Body of pancreas (tissue), 4 donors: ENCODE data around the gene MTFMT. TPM values are rescaled to one million over a fixed set of nuclear protein-coding genes. Genes with fewer than 3 reads are reported as not detected.

ENCODE experiments used
- ATAC-seq: fragments of 150-250 bp; one replicate; pipeline ENCODE4 v1.9.1; 2016
- DNase-seq, 4 donors: peaks; one replicate each; pipeline ENCODE4 v3.0.0-alpha.2; 2019
- H3K27ac ChIP-seq, 4 donors: fragments of 200-600 bp; sonication (generic); 1 replicate in 3 of 4; 2 replicates in 1 of 4; pipeline versions ENCODE4 v1.5.1 to v1.6.1; 2016 to 2019; ENCODE audit warnings: mild to moderate bottlenecking in 1 of 4, mixed read lengths in 1 of 4, moderate library complexity in 1 of 4
- H3K27me3 ChIP-seq, 2 donors: fragments of 200-600 bp; sonication (generic); one replicate each; pipeline ENCODE4 v1.6.0; 2016; ENCODE audit warnings: mild to moderate bottlenecking in 1 of 2
- H3K36me3 ChIP-seq, 2 donors: fragments of 200-600 bp; sonication (generic); replicated peaks in 1 of 2; 2 replicates each; pipeline ENCODE4 v1.5.1; 2016; ENCODE audit warnings: low read depth in 2 of 2; ENCODE audit not compliant: insufficient read depth in 1 of 2
- H3K4me1 ChIP-seq: fragments of 200-600 bp; sonication (generic); one replicate; pipeline ENCODE4 v1.6.0; 2016
- H3K4me3 ChIP-seq, 2 donors: fragments of 200-600 bp; sonication (generic); 1 replicate in 1 of 2; 2 replicates in 1 of 2; pipeline ENCODE4 v1.5.1; 2016 to 2019
- H3K9me3 ChIP-seq, 3 donors: fragments of 200-600 bp; sonication (generic); 1 replicate in 2 of 3; 2 replicates in 1 of 3; pipeline ENCODE4 v1.5.1; 2016
- POLR2A ChIP-seq, 3 donors: fragments of 450-650 bp; IDR thresholded peaks; one replicate each; pipeline ENCODE4 v1.6.1; 2016; ENCODE audit warnings: antibody characterized with exemption in 3 of 3, mild to moderate bottlenecking in 2 of 3
- WGBS, 2 donors: methylation state at CpG; one replicate each; pipeline ENCODE4 v1.1.5; 2017; 5-methylcytosine and 5-hydroxymethylcytosine counted together
- intact Hi-C: fragments of 100-400 bp; cut with DNase I; formaldehyde crosslinking; loops from one replicate; pipeline ENCODE4 v1.15.1; 2023
- total RNA-seq, 2 donors: library from RNA; depleted of rRNA; stranded (reverse); fragments of >200 nt; gene quantifications; one replicate each; pipeline ENCODE4 v1.1.0, GENCODE V29; 2016
- TF ChIP-seq, protein P1 (sequence below), 7 experiments: fragments of 450-650 bp in 4 of 7; fragments of 200-600 bp in 3 of 7; sonication (generic) in 3 of 7; IDR thresholded peaks; one replicate each; pipeline ENCODE4 v1.5.1; 2016 to 2019; ENCODE audit warnings: antibody characterized with exemption in 7 of 7

The MTFMT gene
- total RNA-seq, 2 donors from 2014 or later = 10.1 to 22.1 TPM

DNA sequence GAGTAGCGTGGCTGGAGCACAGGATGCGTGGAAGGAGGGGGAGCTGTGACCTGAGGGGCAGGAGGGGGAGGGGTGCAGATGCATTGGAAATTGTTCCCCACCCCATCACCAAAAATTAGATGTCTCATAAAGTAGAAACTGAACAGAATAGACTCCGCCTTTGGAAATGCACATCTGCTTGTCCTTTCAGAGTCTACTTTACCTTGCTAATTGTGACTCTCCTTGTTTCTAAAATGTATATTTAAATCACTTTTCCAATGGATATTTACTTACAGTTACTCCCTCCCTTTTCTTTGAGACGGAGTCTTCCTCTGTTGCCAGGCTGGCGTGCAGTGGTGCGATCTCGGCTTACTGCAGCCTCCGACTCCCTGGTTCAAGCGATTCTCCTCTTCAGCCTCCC, 70.3 kb downstream of the MTFMT start:
- Histone ChIP-seq H3K9me3 (no peaks in the 10 kb centered on the region), H3K27me3 (no peaks in the 10 kb centered on the region), H3K36me3 (peaks cover 6 to 15% of the 10 kb centered on the region in 2 donors), H3K4me3 (no peak overlapping the region), H3K4me1 (no peaks in the 10 kb centered on the region), H3K27ac (no peak overlapping the region)
- 94% methylated on average over 9 of the region's 9 CpGs for WGBS, 2 donors
- intact Hi-C loops = no loop called here
- no peak for DNase-seq
- TF ChIP-seq POLR2A (IDR thresholded peaks at IDR 0.05) = no peak
- TF ChIP-seq, protein P1, sequence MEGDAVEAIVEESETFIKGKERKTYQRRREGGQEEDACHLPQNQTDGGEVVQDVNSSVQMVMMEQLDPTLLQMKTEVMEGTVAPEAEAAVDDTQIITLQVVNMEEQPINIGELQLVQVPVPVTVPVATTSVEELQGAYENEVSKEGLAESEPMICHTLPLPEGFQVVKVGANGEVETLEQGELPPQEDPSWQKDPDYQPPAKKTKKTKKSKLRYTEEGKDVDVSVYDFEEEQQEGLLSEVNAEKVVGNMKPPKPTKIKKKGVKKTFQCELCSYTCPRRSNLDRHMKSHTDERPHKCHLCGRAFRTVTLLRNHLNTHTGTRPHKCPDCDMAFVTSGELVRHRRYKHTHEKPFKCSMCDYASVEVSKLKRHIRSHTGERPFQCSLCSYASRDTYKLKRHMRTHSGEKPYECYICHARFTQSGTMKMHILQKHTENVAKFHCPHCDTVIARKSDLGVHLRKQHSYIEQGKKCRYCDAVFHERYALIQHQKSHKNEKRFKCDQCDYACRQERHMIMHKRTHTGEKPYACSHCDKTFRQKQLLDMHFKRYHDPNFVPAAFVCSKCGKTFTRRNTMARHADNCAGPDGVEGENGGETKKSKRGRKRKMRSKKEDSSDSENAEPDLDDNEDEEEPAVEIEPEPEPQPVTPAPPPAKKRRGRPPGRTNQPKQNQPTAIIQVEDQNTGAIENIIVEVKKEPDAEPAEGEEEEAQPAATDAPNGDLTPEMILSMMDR (IDR thresholded peaks at IDR 0.05) = no peak
- no peak for ATAC-seq

DNA sequence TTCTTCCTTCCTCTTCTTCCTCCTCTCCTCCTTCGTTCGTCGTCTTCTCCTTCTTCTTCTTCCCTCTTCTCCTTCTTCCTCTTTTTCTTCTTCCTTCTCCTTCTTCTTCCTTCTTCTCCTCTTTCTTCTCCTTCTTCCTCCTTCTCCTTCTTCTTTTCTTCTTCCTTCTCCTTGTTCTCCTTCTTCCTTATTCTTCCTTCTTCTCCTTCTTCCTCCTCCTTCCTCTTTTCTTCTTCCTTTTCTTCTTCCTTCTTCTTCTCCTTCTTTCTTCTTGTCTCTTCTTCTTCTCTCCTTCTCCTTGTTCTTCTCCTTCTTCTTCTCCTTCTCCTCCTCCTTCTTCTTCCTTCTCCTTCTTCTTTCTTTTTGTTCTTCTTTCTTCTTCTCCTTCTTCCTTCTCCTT, 75.0 kb downstream of the MTFMT start:
- no peak for DNase-seq
- Histone ChIP-seq H3K27ac (no peak overlapping the region), H3K9me3 (no peaks in the 10 kb centered on the region), H3K4me3 (no peak overlapping the region), H3K36me3 (no peaks in the 10 kb centered on the region), H3K27me3 (no peaks in the 10 kb centered on the region), H3K4me1 (no peaks in the 10 kb centered on the region)
- 54 to 94% methylated on average over 2 of the region's 3 CpGs for WGBS, 2 donors
- TF ChIP-seq POLR2A (IDR thresholded peaks at IDR 0.05) = no peak
- TF ChIP-seq, protein P1 (IDR thresholded peaks at IDR 0.05) = no peak
- intact Hi-C loops = no loop called here
- ATAC-seq = no peak

DNA sequence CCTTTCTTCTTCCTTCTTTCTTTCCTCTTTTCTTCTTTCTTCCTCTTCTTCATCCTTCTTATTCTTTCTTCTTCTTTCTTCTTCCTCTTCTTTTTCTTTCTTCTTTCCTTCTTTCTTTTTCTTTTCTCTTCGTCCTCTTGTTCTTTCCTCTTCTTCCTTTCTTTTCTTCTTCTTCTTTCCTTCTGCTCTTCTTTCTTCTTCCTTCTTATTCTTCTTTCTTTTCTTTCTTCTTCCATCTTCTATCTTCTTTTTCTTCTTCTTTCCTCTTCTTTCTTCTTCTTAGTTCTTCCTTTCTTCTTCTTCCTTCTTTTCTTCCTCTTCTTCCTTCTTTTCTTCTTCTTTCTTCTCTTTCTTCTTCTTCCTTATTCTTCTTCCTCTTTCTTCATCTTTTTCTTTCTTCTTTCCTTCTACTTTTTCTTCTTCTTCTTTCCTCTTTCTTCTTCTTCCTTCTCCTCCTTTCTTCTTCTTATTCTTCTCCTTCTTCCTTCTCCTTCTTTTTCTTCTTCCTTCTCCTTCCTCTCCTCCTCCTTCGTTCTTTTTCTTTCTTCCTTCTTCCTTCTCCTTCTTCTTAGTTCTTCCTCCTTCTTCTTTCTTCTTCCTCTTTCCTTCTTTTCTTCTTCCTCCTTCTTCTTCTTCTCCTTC, 77.5 kb downstream of the MTFMT start:
- H3K4me3 ChIP-seq = no peak overlapping the region
- 82 to 94% methylated on average over 2 of the region's 2 CpGs for WGBS, 2 donors
- H3K36me3 ChIP-seq = no peaks in the 10 kb centered on the region
- H3K27me3 ChIP-seq = no peaks in the 10 kb centered on the region
- TF ChIP-seq, protein P1 (IDR thresholded peaks at IDR 0.05) = no peak
- TF ChIP-seq POLR2A (IDR thresholded peaks at IDR 0.05) = no peak
- no peak overlapping the region for H3K27ac ChIP-seq
- DNase-seq = no peak
- intact Hi-C loops = no loop called here
- no peaks in the 10 kb centered on the region for H3K9me3 ChIP-seq
- ATAC-seq = no peak
- H3K4me1 ChIP-seq = no peaks in the 10 kb centered on the region

Other genes starting within 250 kb of the MTFMT start
- not detected for gene PIF1, start 204.0 kb downstream of the MTFMT start, total RNA-seq
- 1 to 10 TPM; 7.0 to 9.9 TPM for gene PLEKHO2, start 187.7 kb downstream of the MTFMT start, total RNA-seq
- gene ANKDD1A, start 117.7 kb downstream of the MTFMT start, total RNA-seq = 10 to 100 TPM in 1 of 2 donors, 1 to 10 TPM in 1; 3.9 to 18.8 TPM
- 10 to 100 TPM; 33.0 to 46.4 TPM for gene SPG21, start 39.7 kb downstream of the MTFMT start, total RNA-seq
- gene SLC51B, start 15.7 kb upstream of the MTFMT start, total RNA-seq = not detected
- gene RASL12, start 38.4 kb upstream of the MTFMT start, total RNA-seq = 1 to 10 TPM; 3.1 to 4.6 TPM
- not detected for gene KBTBD13, start 47.1 kb upstream of the MTFMT start, total RNA-seq
- 1 to 10 TPM; 3.4 to 4.6 TPM for gene UBAP1L, start 85.6 kb upstream of the MTFMT start, total RNA-seq
- 10 to 100 TPM; 18.2 to 35.6 TPM for gene PDCD7, start 104.2 kb upstream of the MTFMT start, total RNA-seq
- gene CLPX, start 155.7 kb upstream of the MTFMT start, total RNA-seq = 10 to 100 TPM; 16.2 to 19.2 TPM
- gene CILP, start 181.8 kb upstream of the MTFMT start, total RNA-seq = 10 to 100 TPM in 1 of 2 donors, 1 to 10 TPM in 1; 4.4 to 18.8 TPM